ENCODE data around the gene SGPP2. TPM values are rescaled to one million over a fixed set of nuclear protein-coding genes. Genes with fewer than 3 reads are reported as not detected.

SGPP2 gene
- total and polyA plus RNA-seq, 2 of the 4 experiments (the other 2 are of a cell fraction) = not detected

GRCh38 chr2:222391743-222392285 is 32.5 kb upstream of the SGPP2 start:
- H3K4ac ChIP-seq (ENCODE audit: low read depth, low read length) = no peak overlapping the region
- H4K91ac ChIP-seq (ENCODE audit: insufficient read depth, low read depth, low read length) = no peak overlapping the region
- H3K14ac ChIP-seq (replicated peaks; ENCODE audit: low read depth, low read length) = no peak overlapping the region
- no peaks in the 10 kb centered on the region for H3K27me3 ChIP-seq (ENCODE audit: control insufficient read depth, insufficient read depth, low read length)
- H3K27ac ChIP-seq (ENCODE audit: insufficient read depth, low read length) = no peak overlapping the region
- intact Hi-C loops (cut with micrococcal nuclease) = no loop called here
- DNase-seq (no peak), ATAC-seq (ENCODE audit: low read depth) (no peak)
- in situ Hi-C loops (cut with MboI; ENCODE audit: low sequenced_read_pairs) = no loop called here
- H3K79me1 ChIP-seq (ENCODE audit: low read depth in 1 of 2, low read length in 2 of 2) = no peaks in the 10 kb centered on the region
- H3K56ac ChIP-seq (ENCODE audit: extremely low read depth, insufficient read depth, low read length) = no peak overlapping the region
- no peak overlapping the region for H2AK5ac ChIP-seq (ENCODE audit: low read depth, low read length)
- no peak overlapping the region for H2BK15ac ChIP-seq (ENCODE audit: low read depth, low read length)
- dilution Hi-C loops (cut with HindIII; ENCODE audit: low sequenced_read_pairs, unreplicated experiment) = no loop called here
- no peak overlapping the region for H2AFZ ChIP-seq (replicated peaks; ENCODE audit: low read length, poor library complexity)
- no peak overlapping the region for H3K4me3 ChIP-seq (ENCODE audit: insufficient read depth, low read depth, low read length)
- no TSS peak for BruUV-seq (replicated peaks)
- H3K4me2 ChIP-seq (ENCODE audit: low read depth, low read length) = no peak overlapping the region
- H2BK120ac ChIP-seq (ENCODE audit: low read depth, low read length) = no peak overlapping the region
- H3K4me1 ChIP-seq (ENCODE audit: control insufficient read depth, insufficient read depth, low read length) = no peaks in the 10 kb centered on the region
- H3K9ac ChIP-seq (ENCODE audit: low read depth, low read length) = no peak overlapping the region
- ChIA-PET POLR2A (ENCODE audit: unreplicated experiment) (no interaction called here), CTCF (no interaction called here)
- no peak overlapping the region for H2BK5ac ChIP-seq (ENCODE audit: low read depth, low read length, poor library complexity, severe bottlenecking)
- no peak overlapping the region for H4K5ac ChIP-seq (ENCODE audit: low read depth, low read length)
- H3K23ac ChIP-seq (ENCODE audit: low read depth, low read length) = no peak overlapping the region
- no peaks in the 10 kb centered on the region for H3K9me3 ChIP-seq (ENCODE audit: control insufficient read depth, insufficient read depth, low read length)
- no peak overlapping the region for H3K18ac ChIP-seq (ENCODE audit: low read depth, low read length)
- H2AK9ac ChIP-seq (replicated peaks; ENCODE audit: low read depth, low read length, poor library complexity) = no peak overlapping the region
- H4K20me1 ChIP-seq (ENCODE audit: insufficient read depth, low read length) = no peaks in the 10 kb centered on the region
- no peaks in the 10 kb centered on the region for H3K9me1 ChIP-seq (ENCODE audit: insufficient read depth, low read length)
- WGBS, 2 experiments (ENCODE audit: extremely low coverage in 2 of 2, insufficient read length in 1 of 2) = no CpG with 5 or more reads among the region's 6 CpGs
- H4K8ac ChIP-seq (ENCODE audit: low read depth in 2 of 2, low read length in 2 of 2) = no peak overlapping the region
- TF ChIP-seq FOS (IDR thresholded peaks at IDR 0.05; ENCODE audit: low read depth, low read length) (no peak), CTCF (conservative IDR thresholded peaks at IDR 0.05; ENCODE audit: low read depth, low read length) (no peak), NFE2L2 (IDR thresholded peaks at IDR 0.05; ENCODE audit: low read depth, low read length) (no peak), SMC3 (IDR thresholded peaks at IDR 0.05; ENCODE audit: low read depth, low read length) (no peak), ELK1 (IDR thresholded peaks at IDR 0.05; ENCODE audit: borderline replicate concordance, low read depth, low read length) (no peak), MAFK (IDR thresholded peaks at IDR 0.05; ENCODE audit: low read depth, low read length) (no peak), CEBPB (IDR thresholded peaks at IDR 0.05; ENCODE audit: low read depth, low read length) (no peak), USF2 (IDR thresholded peaks at IDR 0.05; ENCODE audit: low read depth, low read length) (no peak)
- H2BK20ac ChIP-seq (ENCODE audit: low read depth, low read length) = no peak overlapping the region
- H3K36me3 ChIP-seq (ENCODE audit: control insufficient read depth, insufficient read depth, low read length) = no peaks in the 10 kb centered on the region

Measured in IMR-90 (cell line).